KMS-11 (cell line): Measurements from ENCODE around the gene DOCK10.

Experiments
- H2AFZ ChIP-seq: fragments of 200-600 bp; sonication (generic); 2 replicates; pipeline ENCODE4 v1.6.1; 2016; ENCODE audit warnings: antibody characterized with exemption, mixed run types, low read depth
- H3K27ac ChIP-seq: fragments of 200-600 bp; sonication (generic); 2 replicates; pipeline ENCODE4 v1.6.1; 2016; ENCODE audit warnings: mild to moderate bottlenecking, mixed run types
- H3K27me3 ChIP-seq: fragments of 200-600 bp; sonication (generic); 2 replicates; pipeline ENCODE4 v1.6.1; 2017; ENCODE audit warnings: mild to moderate bottlenecking, low read depth, mixed run types, moderate library complexity; ENCODE audit not compliant: insufficient read depth
- H3K36me3 ChIP-seq: fragments of 200-600 bp; sonication (generic); 2 replicates; pipeline ENCODE4 v1.6.1; 2017; ENCODE audit warnings: mild to moderate bottlenecking, mixed run types; ENCODE audit not compliant: insufficient read depth
- H3K4me1 ChIP-seq: fragments of 200-600 bp; sonication (generic); 2 replicates; pipeline ENCODE4 v1.6.1; 2016; ENCODE audit warnings: mild to moderate bottlenecking, low read depth, mixed run types; ENCODE audit not compliant: poor library complexity, severe bottlenecking
- H3K4me2 ChIP-seq: fragments of 200-600 bp; sonication (generic); 2 replicates; pipeline ENCODE4 v1.7.0; 2016; ENCODE audit warnings: mild to moderate bottlenecking, mixed run types
- H3K4me3 ChIP-seq: fragments of 200-600 bp; sonication (generic); IDR thresholded peaks from 2 replicates; pipeline ENCODE4 v1.6.1; 2017; ENCODE audit warnings: low read depth, low read length, mixed read lengths; ENCODE audit not compliant: insufficient read depth
- H3K79me2 ChIP-seq: fragments of 200-600 bp; sonication (generic); 2 replicates; pipeline ENCODE4 v1.6.1; 2016; ENCODE audit warnings: low read depth, mixed run types; ENCODE audit not compliant: insufficient read depth
- H3K9ac ChIP-seq: fragments of 200-600 bp; sonication (generic); 2 replicates; pipeline ENCODE4 v1.6.1; 2016; ENCODE audit warnings: mild to moderate bottlenecking, mixed run types
- H4K20me1 ChIP-seq: fragments of 200-600 bp; sonication (generic); 2 replicates; pipeline ENCODE4 v1.6.1; 2016; ENCODE audit warnings: mild to moderate bottlenecking, mixed run types; ENCODE audit not compliant: insufficient read depth
- TF ChIP-seq, protein P1 (sequence below): fragments of 200-600 bp; sonication (generic); conservative IDR thresholded peaks from 2 replicates; pipeline ENCODE4 v1.6.1; 2017; ENCODE audit warnings: low read depth, mild to moderate bottlenecking, antibody characterized with exemption, low read length, moderate library complexity, mixed read lengths

Gene DOCK10

DNA sequence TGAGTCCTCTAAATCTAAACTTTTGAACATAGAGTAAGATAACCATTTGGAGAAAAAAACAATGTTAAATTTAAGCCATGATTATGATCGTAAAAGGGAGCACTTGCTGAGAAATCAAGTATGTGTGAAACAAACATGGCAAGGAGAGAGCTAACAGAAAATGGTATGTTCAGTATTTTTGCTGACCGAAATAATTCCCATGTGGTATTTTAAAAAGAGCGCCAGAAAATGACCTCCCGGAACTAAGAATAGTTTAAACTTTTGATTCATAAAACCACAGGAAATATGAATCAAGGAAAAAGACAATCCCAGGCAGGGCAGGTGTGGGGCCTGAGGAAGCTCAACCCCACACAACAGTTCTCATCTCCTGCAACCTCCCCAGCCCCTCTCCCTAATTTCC lies 74.2 kb downstream of the DOCK10 start:
- Histone ChIP-seq H4K20me1 (no peaks in the 10 kb centered on the region), H3K4me2 (no peak overlapping the region), H3K79me2 (no peaks in the 10 kb centered on the region), H3K9ac (no peak overlapping the region), H3K36me3 (no peaks in the 10 kb centered on the region), H3K4me3 (no peak overlapping the region), H3K27me3 (no peaks in the 10 kb centered on the region), H3K27ac (no peak overlapping the region), H2AFZ (no peak overlapping the region), H3K4me1 (no peaks in the 10 kb centered on the region)
- TF ChIP-seq, protein P1, sequence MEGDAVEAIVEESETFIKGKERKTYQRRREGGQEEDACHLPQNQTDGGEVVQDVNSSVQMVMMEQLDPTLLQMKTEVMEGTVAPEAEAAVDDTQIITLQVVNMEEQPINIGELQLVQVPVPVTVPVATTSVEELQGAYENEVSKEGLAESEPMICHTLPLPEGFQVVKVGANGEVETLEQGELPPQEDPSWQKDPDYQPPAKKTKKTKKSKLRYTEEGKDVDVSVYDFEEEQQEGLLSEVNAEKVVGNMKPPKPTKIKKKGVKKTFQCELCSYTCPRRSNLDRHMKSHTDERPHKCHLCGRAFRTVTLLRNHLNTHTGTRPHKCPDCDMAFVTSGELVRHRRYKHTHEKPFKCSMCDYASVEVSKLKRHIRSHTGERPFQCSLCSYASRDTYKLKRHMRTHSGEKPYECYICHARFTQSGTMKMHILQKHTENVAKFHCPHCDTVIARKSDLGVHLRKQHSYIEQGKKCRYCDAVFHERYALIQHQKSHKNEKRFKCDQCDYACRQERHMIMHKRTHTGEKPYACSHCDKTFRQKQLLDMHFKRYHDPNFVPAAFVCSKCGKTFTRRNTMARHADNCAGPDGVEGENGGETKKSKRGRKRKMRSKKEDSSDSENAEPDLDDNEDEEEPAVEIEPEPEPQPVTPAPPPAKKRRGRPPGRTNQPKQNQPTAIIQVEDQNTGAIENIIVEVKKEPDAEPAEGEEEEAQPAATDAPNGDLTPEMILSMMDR: no peak

DNA sequence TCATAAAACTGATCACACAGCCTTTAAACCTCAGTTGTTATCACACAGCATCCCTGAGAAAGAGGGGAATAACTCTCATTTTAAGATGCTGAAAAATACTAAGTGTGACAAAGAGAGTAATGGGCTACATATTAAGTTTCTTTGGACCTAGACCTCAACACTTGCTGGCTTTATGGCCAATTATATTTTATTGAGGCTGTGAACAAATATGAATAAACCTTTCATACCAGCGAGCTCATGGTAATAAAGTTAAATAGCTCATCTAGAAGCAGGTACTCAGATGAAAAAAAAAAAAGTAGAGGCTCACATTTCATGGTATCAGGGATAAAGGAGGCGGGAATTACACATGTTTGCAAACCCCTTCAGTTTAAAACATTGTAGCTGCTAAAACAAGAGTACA lies 75.7 kb downstream of the DOCK10 start:
- Histone ChIP-seq H3K36me3 (no peaks in the 10 kb centered on the region), H3K27me3 (no peaks in the 10 kb centered on the region), H4K20me1 (no peaks in the 10 kb centered on the region), H3K27ac (no peak overlapping the region), H3K9ac (no peak overlapping the region), H2AFZ (no peak overlapping the region), H3K4me1 (no peaks in the 10 kb centered on the region), H3K4me2 (no peak overlapping the region), H3K4me3 (no peak overlapping the region), H3K79me2 (no peaks in the 10 kb centered on the region)
- TF ChIP-seq, protein P1: no peak

DNA sequence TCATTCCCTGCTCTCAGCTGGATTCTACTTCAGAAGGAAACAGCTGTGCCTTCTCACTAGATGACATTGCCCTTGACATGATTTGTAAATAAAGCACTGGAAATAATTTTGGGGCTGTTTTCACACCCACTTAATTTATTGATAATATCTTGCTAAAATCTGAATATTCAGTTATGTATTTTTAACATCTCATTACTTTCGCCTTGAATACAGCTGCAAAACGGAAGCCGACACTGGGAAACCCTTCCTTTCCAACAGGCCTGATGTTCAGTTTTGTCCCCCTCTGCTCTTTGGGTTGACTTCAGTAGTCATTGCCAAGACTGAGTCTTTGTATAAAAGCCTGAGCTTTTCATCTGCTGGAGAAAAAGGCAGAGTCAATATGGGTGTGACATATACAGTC lies 82.7 kb downstream of the DOCK10 start:
- TF ChIP-seq, protein P1: no peak
- H2AFZ ChIP-seq: no peak overlapping the region
- H3K79me2 ChIP-seq: no peaks in the 10 kb centered on the region
- H3K27me3 ChIP-seq: no peaks in the 10 kb centered on the region
- no peak overlapping the region for H3K27ac ChIP-seq
- no peaks in the 10 kb centered on the region for H3K36me3 ChIP-seq
- no peak overlapping the region for H3K9ac ChIP-seq
- peaks cover 8% of the 10 kb centered on the region for H3K4me1 ChIP-seq
- H3K4me2 ChIP-seq: no peak overlapping the region
- H4K20me1 ChIP-seq: no peaks in the 10 kb centered on the region
- no peak overlapping the region for H3K4me3 ChIP-seq

DNA sequence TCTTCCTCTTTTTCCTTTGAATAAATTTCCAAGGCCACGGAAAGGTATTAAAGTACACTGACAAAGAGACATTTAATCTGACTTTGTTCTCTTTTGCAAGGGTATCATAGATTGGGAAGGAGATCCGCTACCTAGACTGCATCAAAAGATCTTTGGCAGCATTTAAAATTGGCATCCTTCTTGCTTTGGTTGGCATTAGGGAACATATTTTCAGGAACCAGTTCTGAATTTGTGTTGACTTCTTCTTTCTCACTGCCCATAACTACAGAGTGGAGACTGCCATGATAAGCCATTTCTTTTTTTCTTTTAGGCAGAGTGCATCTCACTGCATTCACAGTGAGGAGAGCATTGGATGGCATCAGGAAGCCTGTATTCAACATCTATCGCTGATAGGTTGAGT lies 83.4 kb downstream of the DOCK10 start:
- Histone ChIP-seq H3K36me3 (no peaks in the 10 kb centered on the region), H4K20me1 (no peaks in the 10 kb centered on the region), H3K9ac (no peak overlapping the region), H3K27ac (no peak overlapping the region), H2AFZ (no peak overlapping the region), H3K79me2 (no peaks in the 10 kb centered on the region), H3K27me3 (no peaks in the 10 kb centered on the region), H3K4me3 (no peak overlapping the region), H3K4me2 (no peak overlapping the region), H3K4me1 (peaks cover 8% of the 10 kb centered on the region)
- TF ChIP-seq, protein P1: no peak

DNA sequence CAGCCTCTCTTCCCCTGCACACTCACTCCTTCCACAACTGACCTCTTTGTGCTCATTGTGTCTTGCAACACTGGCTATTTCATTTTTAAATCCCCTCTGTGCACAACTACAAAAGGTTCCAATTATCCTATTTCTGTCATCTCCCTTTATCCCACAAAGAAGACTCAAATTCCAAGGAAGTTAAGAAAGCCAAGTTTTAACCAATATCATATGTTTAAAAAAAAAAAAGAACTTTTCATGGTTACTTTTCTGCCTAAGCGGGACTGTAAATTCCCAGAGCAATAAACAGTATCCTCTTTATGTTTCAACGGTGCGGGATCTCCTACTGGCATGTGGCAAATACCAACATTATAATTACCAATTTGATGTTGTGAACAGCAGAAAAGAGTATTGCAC lies 83.8 kb downstream of the DOCK10 start:
- H4K20me1 ChIP-seq: no peaks in the 10 kb centered on the region
- no peak overlapping the region for H3K4me3 ChIP-seq
- no peak overlapping the region for H2AFZ ChIP-seq
- no peak overlapping the region for H3K4me2 ChIP-seq
- no peak overlapping the region for H3K9ac ChIP-seq
- no peaks in the 10 kb centered on the region for H3K36me3 ChIP-seq
- no peaks in the 10 kb centered on the region for H3K27me3 ChIP-seq
- H3K27ac ChIP-seq: no peak overlapping the region
- peaks cover 8% of the 10 kb centered on the region for H3K4me1 ChIP-seq
- no peaks in the 10 kb centered on the region for H3K79me2 ChIP-seq
- TF ChIP-seq, protein P1: no peak
